B cell (primary cell): ENCODE measurements around the gene YPEL4. TPM values are rescaled to one million over a fixed set of nuclear protein-coding genes. Genes with fewer than 3 reads are reported as not detected.

Source experiments
- ATAC-seq: fragments of 200-7000 bp; cut with Tn5 transposase; one replicate; pipeline ENCODE4 v1.10.0; 2021; ENCODE audit warnings: low read depth, mild to moderate bottlenecking, moderate number of reproducible peaks, moderate library complexity
- CTCF ChIA-PET: fragments of 350-600 bp; sonication (Branson Sonifier 250); formaldehyde crosslinking; loops from one replicate; lab custom pipeline; 2021; ENCODE audit warnings: antibody characterized with exemption, inconsistent platforms; lab: Charles Lee
- POLR2A ChIA-PET: fragments of 350-600 bp; sonication (Branson Sonifier 250); formaldehyde crosslinking; loops from one replicate; lab custom pipeline; 2021; ENCODE audit warnings: antibody characterized with exemption; lab: Charles Lee
- DNase-seq: peaks from one replicate; pipeline ENCODE4 v3.0.0; 2013
- H2AFZ ChIP-seq: 2 replicates; pipeline ENCODE4 v1.6.1; 2012; ENCODE audit warnings: mild to moderate bottlenecking, low read depth, low read length; ENCODE audit not compliant: insufficient read depth, poor library complexity, severe bottlenecking
- H3K27ac ChIP-seq, 2 donors: 1 replicate in 1 of 2; 2 replicates in 1 of 2; pipeline ENCODE4 v1.5.1; 2012 to 2013; ENCODE audit warnings: low read length in 2 of 2, mild to moderate bottlenecking in 2 of 2, moderate library complexity in 1 of 2
- H3K27me3 ChIP-seq, 4 experiments: fragments of 200-600 bp in 1 of 4; sonication (generic) in 1 of 4; replicated peaks in 1 of 4; 1 replicate in 2 of 4; 2 replicates in 2 of 4; pipeline versions ENCODE4 v1.6.1 to v1.7.0; 2013 to 2016; ENCODE audit warnings: low read length in 3 of 4, mild to moderate bottlenecking in 2 of 4, mixed read lengths in 1 of 4, moderate library complexity in 1 of 4; ENCODE audit not compliant: insufficient read depth in 4 of 4, control insufficient read depth in 3 of 4; ENCODE audit errors: control extremely low read depth in 1 of 4
- H3K36me3 ChIP-seq, 2 experiments: replicated peaks in 1 of 2; 1 replicate in 1 of 2; 2 replicates in 1 of 2; pipeline versions ENCODE4 v1.6.1 to v1.7.1; 2013; ENCODE audit warnings: low read length in 1 of 2; ENCODE audit not compliant: insufficient read depth in 2 of 2, control insufficient read depth in 1 of 2; ENCODE audit errors: control extremely low read depth in 1 of 2, extremely low read depth in 1 of 2
- H3K4me1 ChIP-seq, 2 donors: fragments of 200-600 bp in 1 of 2; sonication (generic) in 1 of 2; 1 replicate in 1 of 2; 2 replicates in 1 of 2; pipeline versions ENCODE4 v1.5.1 to v1.6.1; 2013 to 2017; ENCODE audit warnings: low read length in 2 of 2; ENCODE audit not compliant: control insufficient read depth in 2 of 2, insufficient read depth in 2 of 2
- H3K4me2 ChIP-seq: replicated peaks from 2 replicates; pipeline ENCODE3; 2012; ENCODE audit warnings: mild to moderate bottlenecking, low read depth, low read length; ENCODE audit not compliant: poor library complexity, severe bottlenecking
- H3K4me3 ChIP-seq, 5 experiments: fragments of 200-600 bp in 1 of 5; sonication (generic) in 1 of 5; 1 replicate in 3 of 5; 2 replicates in 2 of 5; pipeline versions ENCODE4 v1.5.1 to v1.7.0; 2011 to 2016; ENCODE audit warnings: low read length in 4 of 5, mild to moderate bottlenecking in 4 of 5, low read depth in 2 of 5, control low read depth in 1 of 5, moderate library complexity in 1 of 5; ENCODE audit not compliant: insufficient read depth in 1 of 5; ENCODE audit errors: control extremely low read depth in 1 of 5, extremely low read depth in 1 of 5
- H3K79me2 ChIP-seq: fragments of 200-600 bp; sonication (generic); one replicate; pipeline ENCODE4 v1.6.0; 2016; ENCODE audit warnings: low read length; ENCODE audit not compliant: control insufficient read depth, insufficient read depth
- H3K9ac ChIP-seq: fragments of 200-600 bp; sonication (generic); 2 replicates; pipeline ENCODE4 v1.6.1; 2017; ENCODE audit warnings: mild to moderate bottlenecking, low read length, moderate library complexity
- H3K9me3 ChIP-seq, 3 donors: one replicate each; pipeline versions ENCODE4 v1.6.1 to v1.7.1; 2013; ENCODE audit warnings: low read length in 2 of 3; ENCODE audit not compliant: control insufficient read depth in 2 of 3, insufficient read depth in 1 of 3; ENCODE audit errors: control extremely low read depth in 1 of 3
- H4K20me1 ChIP-seq: 2 replicates; pipeline ENCODE4 v1.6.0; 2012; ENCODE audit warnings: mild to moderate bottlenecking, low read length; ENCODE audit not compliant: insufficient read depth, control insufficient read depth, poor library complexity, severe bottlenecking
- H3K27ac Mint-ChIP-seq: one replicate; pipeline ENCODE4 v1.8.0; 2021; ENCODE audit warnings: mixed read lengths
- H3K27me3 Mint-ChIP-seq: one replicate; pipeline ENCODE4 v1.8.0; 2021; ENCODE audit warnings: mixed read lengths
- H3K4me1 Mint-ChIP-seq: one replicate; pipeline ENCODE4 v1.8.0; 2021; ENCODE audit warnings: mixed read lengths
- H3K4me3 Mint-ChIP-seq: one replicate; pipeline ENCODE4 v1.8.0; 2021; ENCODE audit warnings: mixed read lengths
- H3K9me3 Mint-ChIP-seq: one replicate; pipeline ENCODE4 v1.8.0; 2022; ENCODE audit warnings: mixed read lengths; ENCODE audit not compliant: insufficient read depth
- EZH2 ChIP-seq: IDR thresholded peaks from 2 replicates; pipeline ENCODE4 v1.6.1; 2012; ENCODE audit warnings: borderline replicate concordance, low read depth, mild to moderate bottlenecking, moderate library complexity, low read length; ENCODE audit not compliant: insufficient read depth, poor library complexity, severe bottlenecking
- WGBS: methylation state at CpG from one replicate; pipeline ENCODE4 v1.1.5; 2013; ENCODE audit warnings: missing lambda C conversion rate; ENCODE audit not compliant: insufficient coverage; 5-methylcytosine and 5-hydroxymethylcytosine counted together
- intact Hi-C: fragments of 100-400 bp; cut with micrococcal nuclease; formaldehyde crosslinking; loops from one replicate; pipeline ENCODE4 v1.10.0; 2022
- polyA plus RNA-seq: library from polyadenylated mRNA; depleted of rRNA; stranded (reverse); fragments of >200 nt; gene quantifications from 2 replicates; pipeline ENCODE4 v1.2.3, GENCODE V29; 2012
- total RNA-seq, 2 donors: library from RNA; stranded (reverse); fragments of 120-200 nt in 1 of 2; gene quantifications; 1 replicate in 1 of 2; 2 replicates in 1 of 2; pipeline versions ENCODE4 v1.2.3 to v1.2.4, GENCODE V29; 2013 to 2022
- TF ChIP-seq, protein P1 (sequence below): fragments of 200-600 bp; IDR thresholded peaks from one replicate; pipeline ENCODE4 v1.8.0; 2022; ENCODE audit warnings: antibody characterized with exemption, mild to moderate bottlenecking

YPEL4 gene
- total and polyA plus RNA-seq, 2 donors (not counting 1 experiment from before 2014, with no cell fraction given), result 0.03 to 1.1 TPM

DNA sequence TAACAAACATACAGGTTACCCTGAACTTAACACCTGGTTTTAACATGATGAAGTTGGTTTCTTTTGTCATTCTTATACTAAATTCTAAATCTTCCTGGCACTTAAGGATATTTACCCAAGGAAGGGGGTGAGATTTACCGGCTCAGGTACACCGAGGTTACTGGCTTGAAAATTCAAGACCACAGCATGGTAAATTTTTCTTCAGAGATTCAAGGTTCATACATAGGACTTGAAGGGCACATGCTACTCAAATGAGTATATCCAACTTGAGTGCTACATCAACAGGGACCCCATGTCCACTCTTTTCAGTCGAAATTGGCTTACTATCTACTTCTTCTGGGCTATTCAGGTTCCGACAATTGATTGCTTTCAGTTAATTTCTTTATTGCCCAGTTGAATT, 39.5 kb downstream of the YPEL4 start:
- H3K27ac ChIP-seq, result no peak overlapping the region
- no peaks in the 10 kb centered on the region for H3K79me2 ChIP-seq
- intact Hi-C loops, result no loop called here
- H3K9me3 ChIP-seq, result no peaks in the 10 kb centered on the region
- no peaks in the 10 kb centered on the region for H3K9me3 Mint-ChIP-seq
- H3K9ac ChIP-seq, result no peak overlapping the region
- ATAC-seq (no peak), DNase-seq (no peak)
- TF ChIP-seq EZH2, result no peak
- TF ChIP-seq, protein P1, sequence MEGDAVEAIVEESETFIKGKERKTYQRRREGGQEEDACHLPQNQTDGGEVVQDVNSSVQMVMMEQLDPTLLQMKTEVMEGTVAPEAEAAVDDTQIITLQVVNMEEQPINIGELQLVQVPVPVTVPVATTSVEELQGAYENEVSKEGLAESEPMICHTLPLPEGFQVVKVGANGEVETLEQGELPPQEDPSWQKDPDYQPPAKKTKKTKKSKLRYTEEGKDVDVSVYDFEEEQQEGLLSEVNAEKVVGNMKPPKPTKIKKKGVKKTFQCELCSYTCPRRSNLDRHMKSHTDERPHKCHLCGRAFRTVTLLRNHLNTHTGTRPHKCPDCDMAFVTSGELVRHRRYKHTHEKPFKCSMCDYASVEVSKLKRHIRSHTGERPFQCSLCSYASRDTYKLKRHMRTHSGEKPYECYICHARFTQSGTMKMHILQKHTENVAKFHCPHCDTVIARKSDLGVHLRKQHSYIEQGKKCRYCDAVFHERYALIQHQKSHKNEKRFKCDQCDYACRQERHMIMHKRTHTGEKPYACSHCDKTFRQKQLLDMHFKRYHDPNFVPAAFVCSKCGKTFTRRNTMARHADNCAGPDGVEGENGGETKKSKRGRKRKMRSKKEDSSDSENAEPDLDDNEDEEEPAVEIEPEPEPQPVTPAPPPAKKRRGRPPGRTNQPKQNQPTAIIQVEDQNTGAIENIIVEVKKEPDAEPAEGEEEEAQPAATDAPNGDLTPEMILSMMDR, result no peak
- no peak overlapping the region for H2AFZ ChIP-seq
- peaks cover 22% of the 10 kb centered on the region for H3K27me3 Mint-ChIP-seq
- no peaks in the 10 kb centered on the region for H4K20me1 ChIP-seq
- WGBS, result 100% methylated on average over 3 of the region's 4 CpGs
- no peak overlapping the region for H3K27ac Mint-ChIP-seq
- no peaks in the 10 kb centered on the region for H3K36me3 ChIP-seq
- peaks cover 0 to 2% (median 0%) of the 10 kb centered on the region in 4 experiments for H3K27me3 ChIP-seq
- no peak overlapping the region for H3K4me3 ChIP-seq
- H3K4me2 ChIP-seq, result no peak overlapping the region
- no peaks in the 10 kb centered on the region for H3K4me1 ChIP-seq
- ChIA-PET POLR2A (no interaction called here), CTCF (no interaction called here)
- no peaks in the 10 kb centered on the region for H3K4me1 Mint-ChIP-seq
- H3K4me3 Mint-ChIP-seq, result no peak overlapping the region

DNA sequence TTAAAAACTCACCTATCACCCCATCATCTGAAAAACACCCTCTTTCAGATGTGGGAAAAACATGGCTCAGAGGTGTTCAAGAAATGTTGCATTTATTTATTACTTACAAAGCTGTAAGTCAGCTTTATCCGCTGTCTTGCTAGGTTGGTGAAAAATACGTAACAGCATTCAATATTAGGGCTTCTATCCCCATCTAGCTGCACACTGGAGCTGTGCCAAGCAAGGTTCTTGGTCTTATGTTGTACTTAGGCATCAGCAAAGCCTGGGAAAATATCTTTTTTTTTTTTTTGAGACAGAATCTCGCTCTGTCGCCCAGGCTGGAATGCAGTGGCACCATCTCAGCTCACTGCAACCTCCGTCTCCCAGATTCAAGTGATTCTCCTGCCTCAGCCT, 44.7 kb downstream of the YPEL4 start:
- H2AFZ ChIP-seq, result no peak overlapping the region
- DNase-seq (no peak), ATAC-seq (no peak)
- Mint-ChIP-seq H3K4me1 (no peaks in the 10 kb centered on the region), H3K9me3 (no peaks in the 10 kb centered on the region), H3K27ac (no peak overlapping the region), H3K27me3 (peaks cover 18% of the 10 kb centered on the region), H3K4me3 (no peak overlapping the region)
- no peak overlapping the region for H3K9ac ChIP-seq
- H3K36me3 ChIP-seq, result no peaks in the 10 kb centered on the region
- peaks cover 0 to 2% (median 0%) of the 10 kb centered on the region in 4 experiments for H3K27me3 ChIP-seq
- TF ChIP-seq EZH2, result no peak
- TF ChIP-seq, protein P1, result no peak
- 96% methylated on average over 3 of the region's 5 CpGs for WGBS
- no peak overlapping the region for H3K4me3 ChIP-seq
- no peaks in the 10 kb centered on the region for H3K9me3 ChIP-seq
- CTCF ChIA-PET, result interaction anchor here (0.7 to 1.5 kb wide), 5 partner anchors 12 to 111 kb away, joined by 3 to 4 read pairs (median 4); no protein-coding TSS in a partner anchor
- H3K4me2 ChIP-seq, result no peak overlapping the region
- H3K4me1 ChIP-seq, result no peaks in the 10 kb centered on the region
- POLR2A ChIA-PET, result no interaction called here
- no peaks in the 10 kb centered on the region for H4K20me1 ChIP-seq
- no peak overlapping the region for H3K27ac ChIP-seq
- intact Hi-C loops, result no loop called here
- H3K79me2 ChIP-seq, result no peaks in the 10 kb centered on the region
